ENCODE data around the gene FOXI1. TPM values are rescaled to one million over a fixed set of nuclear protein-coding genes. Genes with fewer than 3 reads are reported as not detected.

FOXI1 gene
- total RNA-seq, 4 donors from 2014 or later: not detected

- 91% methylated on average over 1 of the region's 1 CpG for WGBS
- peaks cover 0 to 5% (median 0%) of the 10 kb centered on the region in 4 donors for H3K4me1 ChIP-seq
- peaks cover 0 to 29% (median 23%) of the 10 kb centered on the region in 4 donors for H3K9me3 ChIP-seq
- intact Hi-C loops (cut with DNase I): no loop called here
- no peak overlapping the region for H3K27ac ChIP-seq (replicated peaks in 1 of 4)
- TF ChIP-seq CTCF (IDR thresholded peaks at IDR 0.05) (no peak), POLR2A (IDR thresholded peaks at IDR 0.05; ENCODE audit: low read depth) (no peak), POLR2AphosphoS5 (IDR thresholded peaks at IDR 0.05) (no peak), EP300 (IDR thresholded peaks at IDR 0.05) (no peak)
- DNase-seq (ENCODE audit: extremely low spot score): no peak
- no peaks in the 10 kb centered on the region for H3K36me3 ChIP-seq
- H3K4me3 ChIP-seq: no peak overlapping the region
- H3K27me3 ChIP-seq: no peaks in the 10 kb centered on the region
These were observed 20.9 kb downstream of the FOXI1 start for GRCh38 chr5:170126626-170127025.

GRCh38 chr5:170131235-170131634 is 25.5 kb downstream of the FOXI1 start:
- H3K27ac ChIP-seq (replicated peaks in 1 of 4): no peak overlapping the region
- TF ChIP-seq POLR2A (IDR thresholded peaks at IDR 0.05; ENCODE audit: low read depth) (no peak), POLR2AphosphoS5 (IDR thresholded peaks at IDR 0.05) (no peak), EP300 (IDR thresholded peaks at IDR 0.05) (no peak), CTCF (IDR thresholded peaks at IDR 0.05) (no peak)
- no peak overlapping the region for H3K4me3 ChIP-seq
- no peak for DNase-seq (ENCODE audit: extremely low spot score)
- H3K36me3 ChIP-seq: no peaks in the 10 kb centered on the region
- H3K4me1 ChIP-seq: no peaks in the 10 kb centered on the region
- WGBS: 85% methylated on average over 3 of the region's 3 CpGs
- intact Hi-C loops (cut with DNase I): no loop called here
- peaks cover 0 to 24% (median 17%) of the 10 kb centered on the region in 4 donors for H3K9me3 ChIP-seq
- H3K27me3 ChIP-seq: no peaks in the 10 kb centered on the region

GRCh38 chr5:170132269-170132975 is 26.7 kb downstream of the FOXI1 start:
- Histone ChIP-seq H3K27ac (replicated peaks in 1 of 4) (no peak overlapping the region), H3K27me3 (no peaks in the 10 kb centered on the region), H3K36me3 (no peaks in the 10 kb centered on the region), H3K9me3 (peaks cover 0 to 12% (median 5%) of the 10 kb centered on the region in 4 donors), H3K4me1 (no peaks in the 10 kb centered on the region), H3K4me3 (no peak overlapping the region)
- intact Hi-C loops (cut with DNase I): no loop called here
- no peak for DNase-seq (ENCODE audit: extremely low spot score)
- WGBS: 62% methylated on average over 4 of the region's 4 CpGs
- TF ChIP-seq POLR2AphosphoS5 (IDR thresholded peaks at IDR 0.05) (no peak), EP300 (IDR thresholded peaks at IDR 0.05) (no peak), POLR2A (IDR thresholded peaks at IDR 0.05; ENCODE audit: low read depth) (no peak), CTCF (IDR thresholded peaks at IDR 0.05) (no peak)

GRCh38 chr5:170132976-170133448 is 27.3 kb downstream of the FOXI1 start:
- no peaks in the 10 kb centered on the region for H3K4me1 ChIP-seq
- no peak overlapping the region for H3K27ac ChIP-seq (replicated peaks in 1 of 4)
- peak; percentile 62 for DNase-seq (ENCODE audit: extremely low spot score)
- TF ChIP-seq CTCF (IDR thresholded peaks at IDR 0.05) (no peak), EP300 (IDR thresholded peaks at IDR 0.05) (no peak), POLR2A (IDR thresholded peaks at IDR 0.05; ENCODE audit: low read depth) (no peak), POLR2AphosphoS5 (IDR thresholded peaks at IDR 0.05) (no peak)
- H3K4me3 ChIP-seq: no peak overlapping the region
- no peaks in the 10 kb centered on the region for H3K36me3 ChIP-seq
- peaks cover 0 to 6% (median under 1%) of the 10 kb centered on the region in 4 donors for H3K9me3 ChIP-seq
- WGBS: 73% methylated on average over 3 of the region's 3 CpGs
- intact Hi-C loops (cut with DNase I): no loop called here
- no peaks in the 10 kb centered on the region for H3K27me3 ChIP-seq
